ENCODE data around the gene ENTPD8. TPM values are rescaled to one million over a fixed set of nuclear protein-coding genes. Genes with fewer than 3 reads are reported as not detected.

The ENTPD8 gene
- total and polyA plus RNA-seq, 2 donors (not counting 3 experiments of a cell fraction or from before 2014, with no cell fraction given) = 0.44 to 0.51 TPM

DNA sequence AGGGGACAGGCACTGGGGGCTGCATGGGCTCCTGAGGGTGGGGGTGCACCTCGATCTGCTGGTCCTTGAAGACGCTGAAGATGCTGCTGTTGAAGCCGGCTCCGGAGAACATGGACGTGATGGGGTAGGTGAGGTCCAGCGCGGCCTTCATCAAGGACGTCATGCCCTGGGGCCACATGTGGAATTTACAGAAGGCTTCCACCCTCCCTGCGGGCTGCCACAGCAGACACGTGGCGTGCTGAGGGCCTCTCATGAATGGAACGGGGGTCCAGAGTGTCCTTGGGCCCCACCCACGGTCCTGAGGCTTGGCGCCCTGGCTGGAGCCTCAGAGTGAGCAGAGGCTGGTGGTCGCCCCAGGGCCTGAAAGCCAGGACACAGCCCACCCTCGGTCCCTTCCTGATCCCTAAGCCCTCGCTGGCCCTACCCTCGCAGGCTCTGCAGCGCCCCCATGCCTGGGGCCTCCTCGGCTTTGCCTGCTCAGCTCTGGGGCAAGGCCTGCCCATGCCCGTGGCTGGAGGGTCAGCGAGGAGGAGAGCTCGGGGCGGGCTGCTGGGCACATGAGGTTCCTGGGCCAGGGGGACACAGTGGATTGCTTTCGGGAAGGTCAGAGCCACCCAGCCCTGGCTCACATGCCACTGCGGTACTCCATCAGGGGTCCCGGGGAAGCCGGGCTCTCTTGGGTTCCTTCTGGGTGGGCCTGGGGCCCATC is 23.3 kb upstream of the ENTPD8 start:
- Histone ChIP-seq H3K9me3 (replicated peaks; ENCODE audit: control insufficient read depth, insufficient read depth, low read length) (no peaks in the 10 kb centered on the region), H2AFZ (ENCODE audit: low read depth, low read length) (no peak overlapping the region), H3K9ac (replicated peaks; ENCODE audit: extremely low read depth, insufficient read depth, low read length) (no peak overlapping the region), H3K4me1 (ENCODE audit: control insufficient read depth, extremely low read depth, insufficient read depth, low read length) (no peaks in the 10 kb centered on the region), H3K79me2 (ENCODE audit: control insufficient read depth, insufficient read depth, low read length) (no peaks in the 10 kb centered on the region), H3K27me3 (ENCODE audit: control insufficient read depth in 2 of 2, insufficient read depth in 2 of 2, low read length in 2 of 2) (peaks cover 0 to 2% of the 10 kb centered on the region in 2 experiments), H3K4me3 (replicated peaks in 1 of 3; ENCODE audit: insufficient read depth in 1 of 3, low read depth in 1 of 3, low read length in 3 of 3) (no peak overlapping the region), H3K36me3 (ENCODE audit: control insufficient read depth in 2 of 2, extremely low read depth in 1 of 2, insufficient read depth in 2 of 2, low read length in 2 of 2) (no peaks in the 10 kb centered on the region), H3K9me1 (replicated peaks; ENCODE audit: control insufficient read depth, extremely low read depth, insufficient read depth, low read length) (no peaks in the 10 kb centered on the region), H4K20me1 (replicated peaks; ENCODE audit: control insufficient read depth, extremely low read depth, insufficient read depth, low read length) (no peaks in the 10 kb centered on the region), H3K4me2 (ENCODE audit: insufficient read depth, low read length) (no peak overlapping the region), H3K27ac (ENCODE audit: insufficient read depth, low read depth, low read length) (no peak overlapping the region)
- POLR2A ChIA-PET = no interaction called here
- FAIRE-seq (no peak), DNase-seq (ENCODE audit: low read depth, low spot score) (no peak)
- intact Hi-C loops (cut with micrococcal nuclease) (no loop called here), dilution Hi-C loops (cut with MboI; ENCODE audit: extremely low pct_ligation_motif_present, low sequenced_read_pairs) (no loop called here)
- BruUV-seq (replicated peaks) = no TSS peak
- TF ChIP-seq POLR2A (IDR thresholded peaks at IDR 0.05; ENCODE audit: low read depth, low read length) (no peak), JUN (IDR thresholded peaks at IDR 0.05; ENCODE audit: borderline replicate concordance, insufficient read depth, insufficient read length, low read depth) (no peak), MAX (IDR thresholded peaks at IDR 0.05; ENCODE audit: insufficient read depth, insufficient read length) (no peak), GATA2 (IDR thresholded peaks at IDR 0.05; ENCODE audit: insufficient read depth, insufficient read length, low read depth, low read length) (no peak), MYC (IDR thresholded peaks at IDR 0.05; ENCODE audit: low read depth, low read length) (no peak), POLR2AphosphoS5 (IDR thresholded peaks at IDR 0.05; ENCODE audit: insufficient read depth, low read depth, low read length) (no peak), FOS (IDR thresholded peaks at IDR 0.05; ENCODE audit: borderline replicate concordance, insufficient read depth, low read length) (no peak), EZH2 (IDR thresholded peaks at IDR 0.05; ENCODE audit: borderline replicate concordance, low read depth, low read length, severe bottlenecking) (no peak)
- TF ChIP-seq, protein P1, sequence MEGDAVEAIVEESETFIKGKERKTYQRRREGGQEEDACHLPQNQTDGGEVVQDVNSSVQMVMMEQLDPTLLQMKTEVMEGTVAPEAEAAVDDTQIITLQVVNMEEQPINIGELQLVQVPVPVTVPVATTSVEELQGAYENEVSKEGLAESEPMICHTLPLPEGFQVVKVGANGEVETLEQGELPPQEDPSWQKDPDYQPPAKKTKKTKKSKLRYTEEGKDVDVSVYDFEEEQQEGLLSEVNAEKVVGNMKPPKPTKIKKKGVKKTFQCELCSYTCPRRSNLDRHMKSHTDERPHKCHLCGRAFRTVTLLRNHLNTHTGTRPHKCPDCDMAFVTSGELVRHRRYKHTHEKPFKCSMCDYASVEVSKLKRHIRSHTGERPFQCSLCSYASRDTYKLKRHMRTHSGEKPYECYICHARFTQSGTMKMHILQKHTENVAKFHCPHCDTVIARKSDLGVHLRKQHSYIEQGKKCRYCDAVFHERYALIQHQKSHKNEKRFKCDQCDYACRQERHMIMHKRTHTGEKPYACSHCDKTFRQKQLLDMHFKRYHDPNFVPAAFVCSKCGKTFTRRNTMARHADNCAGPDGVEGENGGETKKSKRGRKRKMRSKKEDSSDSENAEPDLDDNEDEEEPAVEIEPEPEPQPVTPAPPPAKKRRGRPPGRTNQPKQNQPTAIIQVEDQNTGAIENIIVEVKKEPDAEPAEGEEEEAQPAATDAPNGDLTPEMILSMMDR (IDR thresholded peaks at IDR 0.05; ENCODE audit: extremely low read depth in 1 of 2, insufficient read depth in 1 of 2, low read depth in 1 of 2, low read length in 2 of 2) = no peak
- CTCF ChIA-PET = no interaction called here

Measured in endothelial cell of umbilical vein (primary cell).